ENCODE data around the gene INTU. TPM values are rescaled to one million over a fixed set of nuclear protein-coding genes. Genes with fewer than 3 reads are reported as not detected.

Gene INTU
- total and polyA plus RNA-seq, 9 of the 15 experiments (the other 6 are each of a cell fraction or from before 2014, with no cell fraction given), result 1.5 to 8.9 (median 3.9) TPM

DNA sequence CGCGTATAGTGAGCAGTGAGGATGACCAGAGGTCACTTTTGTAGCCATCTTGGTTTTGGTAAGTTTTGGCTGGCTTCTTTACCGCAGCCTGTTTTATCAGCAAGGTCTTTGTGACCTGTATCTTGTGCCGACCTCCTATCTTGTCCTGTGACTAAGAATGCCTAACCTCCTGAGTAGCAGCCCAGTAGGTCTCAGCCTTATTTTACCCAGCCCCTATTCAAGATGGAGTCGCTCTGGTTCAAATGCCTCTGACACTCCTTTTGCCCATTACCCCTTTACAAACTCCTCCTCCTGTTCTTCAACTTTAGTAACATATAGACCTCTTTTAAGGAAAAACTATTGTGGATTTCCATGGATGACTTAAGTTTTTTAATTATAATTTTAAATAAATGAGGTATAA, 2.6 kb upstream of the INTU start (continued):
- TF ChIP-seq, protein P1, sequence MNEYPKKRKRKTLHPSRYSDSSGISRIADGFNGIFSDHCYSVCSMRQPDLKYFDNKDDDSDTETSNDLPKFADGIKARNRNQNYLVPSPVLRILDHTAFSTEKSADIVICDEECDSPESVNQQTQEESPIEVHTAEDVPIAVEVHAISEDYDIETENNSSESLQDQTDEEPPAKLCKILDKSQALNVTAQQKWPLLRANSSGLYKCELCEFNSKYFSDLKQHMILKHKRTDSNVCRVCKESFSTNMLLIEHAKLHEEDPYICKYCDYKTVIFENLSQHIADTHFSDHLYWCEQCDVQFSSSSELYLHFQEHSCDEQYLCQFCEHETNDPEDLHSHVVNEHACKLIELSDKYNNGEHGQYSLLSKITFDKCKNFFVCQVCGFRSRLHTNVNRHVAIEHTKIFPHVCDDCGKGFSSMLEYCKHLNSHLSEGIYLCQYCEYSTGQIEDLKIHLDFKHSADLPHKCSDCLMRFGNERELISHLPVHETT (CRISPR knock-in tag; conservative IDR thresholded peaks at IDR 0.05 in 1 of 2, IDR thresholded peaks at IDR 0.05 in 1 of 2), result peak in 1 of 2 experiments; percentile 77; a peak in 2 of 4 replicates
- TF ChIP-seq, protein P2, sequence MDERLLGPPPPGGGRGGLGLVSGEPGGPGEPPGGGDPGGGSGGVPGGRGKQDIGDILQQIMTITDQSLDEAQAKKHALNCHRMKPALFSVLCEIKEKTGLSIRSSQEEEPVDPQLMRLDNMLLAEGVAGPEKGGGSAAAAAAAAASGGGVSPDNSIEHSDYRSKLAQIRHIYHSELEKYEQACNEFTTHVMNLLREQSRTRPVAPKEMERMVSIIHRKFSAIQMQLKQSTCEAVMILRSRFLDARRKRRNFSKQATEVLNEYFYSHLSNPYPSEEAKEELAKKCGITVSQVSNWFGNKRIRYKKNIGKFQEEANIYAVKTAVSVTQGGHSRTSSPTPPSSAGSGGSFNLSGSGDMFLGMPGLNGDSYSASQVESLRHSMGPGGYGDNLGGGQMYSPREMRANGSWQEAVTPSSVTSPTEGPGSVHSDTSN (CRISPR knock-in tag; IDR thresholded peaks at IDR 0.05; ENCODE audit: low read depth), result no peak
- TF ChIP-seq, protein P2 (tag; conservative IDR thresholded peaks at IDR 0.05; ENCODE audit: low read depth), result peak; percentile 65
- TF ChIP-seq EP300 (IDR thresholded peaks at IDR 0.05; ENCODE audit: low read length), result no peak
- TF ChIP-seq PHTF2 (CRISPR knock-in tag; IDR thresholded peaks at IDR 0.05), result peak; percentile 58; the same call in 1 of the 2 replicates
- no peak; the same call in 1 of the 2 replicates for TF ChIP-seq HOXB6 (CRISPR knock-in tag; IDR thresholded peaks at IDR 0.05; ENCODE audit: borderline replicate concordance)
- TF ChIP-seq SMARCE1 (IDR thresholded peaks at IDR 0.05), result no peak
- TF ChIP-seq, protein P3, sequence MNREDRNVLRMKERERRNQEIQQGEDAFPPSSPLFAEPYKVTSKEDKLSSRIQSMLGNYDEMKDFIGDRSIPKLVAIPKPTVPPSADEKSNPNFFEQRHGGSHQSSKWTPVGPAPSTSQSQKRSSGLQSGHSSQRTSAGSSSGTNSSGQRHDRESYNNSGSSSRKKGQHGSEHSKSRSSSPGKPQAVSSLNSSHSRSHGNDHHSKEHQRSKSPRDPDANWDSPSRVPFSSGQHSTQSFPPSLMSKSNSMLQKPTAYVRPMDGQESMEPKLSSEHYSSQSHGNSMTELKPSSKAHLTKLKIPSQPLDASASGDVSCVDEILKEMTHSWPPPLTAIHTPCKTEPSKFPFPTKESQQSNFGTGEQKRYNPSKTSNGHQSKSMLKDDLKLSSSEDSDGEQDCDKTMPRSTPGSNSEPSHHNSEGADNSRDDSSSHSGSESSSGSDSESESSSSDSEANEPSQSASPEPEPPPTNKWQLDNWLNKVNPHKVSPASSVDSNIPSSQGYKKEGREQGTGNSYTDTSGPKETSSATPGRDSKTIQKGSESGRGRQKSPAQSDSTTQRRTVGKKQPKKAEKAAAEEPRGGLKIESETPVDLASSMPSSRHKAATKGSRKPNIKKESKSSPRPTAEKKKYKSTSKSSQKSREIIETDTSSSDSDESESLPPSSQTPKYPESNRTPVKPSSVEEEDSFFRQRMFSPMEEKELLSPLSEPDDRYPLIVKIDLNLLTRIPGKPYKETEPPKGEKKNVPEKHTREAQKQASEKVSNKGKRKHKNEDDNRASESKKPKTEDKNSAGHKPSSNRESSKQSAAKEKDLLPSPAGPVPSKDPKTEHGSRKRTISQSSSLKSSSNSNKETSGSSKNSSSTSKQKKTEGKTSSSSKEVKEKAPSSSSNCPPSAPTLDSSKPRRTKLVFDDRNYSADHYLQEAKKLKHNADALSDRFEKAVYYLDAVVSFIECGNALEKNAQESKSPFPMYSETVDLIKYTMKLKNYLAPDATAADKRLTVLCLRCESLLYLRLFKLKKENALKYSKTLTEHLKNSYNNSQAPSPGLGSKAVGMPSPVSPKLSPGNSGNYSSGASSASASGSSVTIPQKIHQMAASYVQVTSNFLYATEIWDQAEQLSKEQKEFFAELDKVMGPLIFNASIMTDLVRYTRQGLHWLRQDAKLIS (CRISPR knock-in tag; IDR thresholded peaks at IDR 0.05), result no peak
- peak; percentile 85 for TF ChIP-seq E2F3 (CRISPR knock-in tag; IDR thresholded peaks at IDR 0.05)
- TF ChIP-seq, protein P4, sequence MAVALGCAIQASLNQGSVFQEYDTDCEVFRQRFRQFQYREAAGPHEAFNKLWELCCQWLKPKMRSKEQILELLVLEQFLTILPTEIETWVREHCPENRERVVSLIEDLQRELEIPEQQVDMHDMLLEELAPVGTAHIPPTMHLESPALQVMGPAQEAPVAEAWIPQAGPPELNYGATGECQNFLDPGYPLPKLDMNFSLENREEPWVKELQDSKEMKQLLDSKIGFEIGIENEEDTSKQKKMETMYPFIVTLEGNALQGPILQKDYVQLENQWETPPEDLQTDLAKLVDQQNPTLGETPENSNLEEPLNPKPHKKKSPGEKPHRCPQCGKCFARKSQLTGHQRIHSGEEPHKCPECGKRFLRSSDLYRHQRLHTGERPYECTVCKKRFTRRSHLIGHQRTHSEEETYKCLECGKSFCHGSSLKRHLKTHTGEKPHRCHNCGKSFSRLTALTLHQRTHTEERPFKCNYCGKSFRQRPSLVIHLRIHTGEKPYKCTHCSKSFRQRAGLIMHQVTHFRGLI (CRISPR knock-in tag; IDR thresholded peaks at IDR 0.05), result peak; percentile 96
- TF ChIP-seq TBP (optimal IDR thresholded peaks at IDR 0.05; ENCODE audit: low read depth, low read length), result no peak
- no peak for TF ChIP-seq CREM (IDR thresholded peaks at IDR 0.05; ENCODE audit: low read depth)
- TF ChIP-seq, protein P5, sequence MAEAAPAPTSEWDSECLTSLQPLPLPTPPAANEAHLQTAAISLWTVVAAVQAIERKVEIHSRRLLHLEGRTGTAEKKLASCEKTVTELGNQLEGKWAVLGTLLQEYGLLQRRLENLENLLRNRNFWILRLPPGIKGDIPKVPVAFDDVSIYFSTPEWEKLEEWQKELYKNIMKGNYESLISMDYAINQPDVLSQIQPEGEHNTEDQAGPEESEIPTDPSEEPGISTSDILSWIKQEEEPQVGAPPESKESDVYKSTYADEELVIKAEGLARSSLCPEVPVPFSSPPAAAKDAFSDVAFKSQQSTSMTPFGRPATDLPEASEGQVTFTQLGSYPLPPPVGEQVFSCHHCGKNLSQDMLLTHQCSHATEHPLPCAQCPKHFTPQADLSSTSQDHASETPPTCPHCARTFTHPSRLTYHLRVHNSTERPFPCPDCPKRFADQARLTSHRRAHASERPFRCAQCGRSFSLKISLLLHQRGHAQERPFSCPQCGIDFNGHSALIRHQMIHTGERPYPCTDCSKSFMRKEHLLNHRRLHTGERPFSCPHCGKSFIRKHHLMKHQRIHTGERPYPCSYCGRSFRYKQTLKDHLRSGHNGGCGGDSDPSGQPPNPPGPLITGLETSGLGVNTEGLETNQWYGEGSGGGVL (CRISPR knock-in tag; IDR thresholded peaks at IDR 0.05), result peak; percentile 81; the same call in 1 of the 2 replicates
- TF ChIP-seq COPS2 (conservative IDR thresholded peaks at IDR 0.05), result no peak
- no peak for TF ChIP-seq KDM5B (IDR thresholded peaks at IDR 0.05; ENCODE audit: insufficient replicate concordance, low read depth, low read length)
- TF ChIP-seq, protein P6, sequence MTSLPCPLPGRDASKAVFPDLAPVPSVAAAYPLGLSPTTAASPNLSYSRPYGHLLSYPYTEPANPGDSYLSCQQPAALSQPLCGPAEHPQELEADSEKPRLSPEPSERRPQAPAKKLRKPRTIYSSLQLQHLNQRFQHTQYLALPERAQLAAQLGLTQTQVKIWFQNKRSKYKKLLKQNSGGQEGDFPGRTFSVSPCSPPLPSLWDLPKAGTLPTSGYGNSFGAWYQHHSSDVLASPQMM (CRISPR knock-in tag; IDR thresholded peaks at IDR 0.05), result no peak
